HG03159 (cell line): ENCODE results near the gene SERPIND1.

Experiments used
- ATAC-seq: cut with Tn5 transposase; IDR thresholded peaks from one replicate; pipeline ENCODE4 v1.9.1; 2021; ENCODE audit warnings: mild to moderate bottlenecking, moderate library complexity; ENCODE audit not compliant: unreplicated experiment

SERPIND1 gene

DNA sequence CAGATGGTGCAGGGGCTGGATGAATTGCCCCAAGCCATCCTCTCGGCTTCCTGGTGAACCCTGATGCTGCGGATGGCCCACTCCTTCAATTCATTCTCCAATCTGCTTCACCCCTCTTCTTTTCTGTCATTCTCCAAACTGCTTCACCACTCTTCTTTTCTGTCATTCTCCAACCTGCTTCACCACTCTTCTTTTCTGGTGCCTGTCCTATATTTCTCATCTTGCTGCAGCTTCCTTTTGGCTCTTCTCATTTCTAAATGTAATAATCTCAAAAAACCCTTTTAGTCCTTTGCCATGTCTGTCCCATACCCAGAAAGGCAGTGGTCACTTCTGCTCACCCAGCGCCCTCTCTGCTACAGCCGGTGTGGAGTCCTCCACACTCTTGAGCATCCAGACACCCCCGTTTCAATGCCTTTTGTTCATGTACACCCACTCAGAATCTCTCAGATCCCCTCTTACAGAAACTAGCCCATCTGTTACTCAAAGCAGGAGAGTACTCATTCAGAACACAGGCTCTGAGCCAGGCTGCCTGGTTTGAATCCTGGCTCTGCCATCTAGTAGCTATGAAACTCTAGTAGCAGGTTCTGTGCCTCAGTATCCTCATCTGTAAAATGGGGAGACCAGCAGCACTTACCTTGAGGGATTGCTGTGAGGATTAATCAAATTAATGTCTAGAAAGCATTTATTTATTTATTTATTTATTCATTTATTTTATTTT lies 14.9 kb downstream of the SERPIND1 start:
- no peak for ATAC-seq

- no peak for ATAC-seq
These were observed 18.5 kb downstream of the SERPIND1 start for GRCh38 chr22:20792221-20792965.

- no peak for ATAC-seq
These were observed 19.2 kb downstream of the SERPIND1 start for GRCh38 chr22:20792966-20793728.

GRCh38 chr22:20793748-20794649 lies 20.1 kb downstream of the SERPIND1 start:
- no peak for ATAC-seq

GRCh38 chr22:20794650-20795413 lies 20.9 kb downstream of the SERPIND1 start:
- no peak for ATAC-seq

GRCh38 chr22:20796731-20797130 lies 22.8 kb downstream of the SERPIND1 start:
- no peak for ATAC-seq

GRCh38 chr22:20798218-20798617 lies 24.3 kb downstream of the SERPIND1 start:
- no peak for ATAC-seq

DNA sequence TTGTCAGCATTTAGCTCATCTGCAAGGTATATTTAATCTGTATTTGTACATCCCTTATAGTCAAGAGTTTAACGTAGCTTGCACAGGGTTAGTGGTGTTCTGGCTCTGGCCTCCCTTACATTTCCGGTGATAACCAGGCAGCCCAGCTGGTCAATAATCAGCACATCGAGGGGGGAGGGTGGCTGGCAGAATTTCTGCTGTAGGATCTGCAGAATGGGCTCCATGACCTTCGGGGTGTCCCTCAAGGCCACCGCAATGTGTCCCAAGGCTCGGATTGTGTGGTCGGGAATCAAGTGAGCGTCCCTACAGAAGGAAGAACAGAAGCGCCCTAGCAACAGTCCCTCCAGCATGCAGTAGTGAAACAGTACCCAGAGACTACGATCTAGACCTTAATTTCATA lies 25.1 kb downstream of the SERPIND1 start:
- ATAC-seq, result no peak

DNA sequence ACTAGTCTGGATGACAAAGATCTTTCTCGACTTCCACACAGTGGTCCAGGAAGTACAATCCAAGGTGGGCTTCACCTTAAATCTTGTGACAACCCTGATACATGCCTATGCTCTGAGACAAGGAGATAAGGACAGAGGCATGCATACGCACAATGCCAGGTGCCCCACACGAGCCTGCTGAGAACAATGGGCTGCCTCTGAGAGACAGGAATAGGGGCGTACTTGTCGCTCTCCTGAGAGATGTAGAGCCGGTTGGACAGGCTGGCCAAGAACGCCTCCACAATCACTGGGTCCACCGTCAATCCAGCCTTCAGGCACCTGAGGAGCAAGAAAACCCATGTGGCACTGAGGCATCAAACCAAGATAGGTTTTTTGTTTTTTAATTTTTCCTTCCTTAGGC lies 25.5 kb downstream of the SERPIND1 start:
- ATAC-seq, result no peak

- ATAC-seq, result no peak
These were observed 28.5 kb downstream of the SERPIND1 start for GRCh38 chr22:20802452-20802851.

DNA sequence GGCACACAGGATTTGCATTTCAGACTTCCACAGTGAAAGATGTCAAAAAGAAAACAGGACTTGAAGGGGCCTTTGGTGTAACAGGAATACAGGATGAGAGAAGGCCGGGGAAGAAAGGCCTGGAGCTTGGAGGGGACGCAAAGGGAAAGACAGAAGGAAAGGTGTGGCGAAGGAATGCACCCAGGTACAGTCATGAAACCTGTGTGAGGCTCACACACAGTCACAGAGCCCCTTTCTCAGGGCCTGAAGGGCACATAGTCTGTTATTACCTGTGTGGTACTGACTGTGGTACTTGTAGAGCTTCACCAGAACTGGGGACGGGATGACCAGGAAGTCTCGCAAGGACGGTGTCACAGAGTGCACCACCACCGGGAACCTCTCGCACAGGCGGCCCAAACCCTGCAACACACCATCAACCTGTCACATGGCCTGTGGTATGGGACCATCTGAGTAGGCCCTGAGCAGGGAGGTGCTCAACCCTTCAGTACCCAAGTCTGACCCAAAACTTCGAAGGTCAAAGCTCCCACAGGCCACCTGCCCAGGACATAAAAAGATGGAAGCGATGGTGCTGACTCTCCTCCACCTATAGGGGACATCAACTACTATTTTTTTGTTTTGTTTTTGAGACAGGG lies 29.1 kb downstream of the SERPIND1 start:
- ATAC-seq, result no peak

DNA sequence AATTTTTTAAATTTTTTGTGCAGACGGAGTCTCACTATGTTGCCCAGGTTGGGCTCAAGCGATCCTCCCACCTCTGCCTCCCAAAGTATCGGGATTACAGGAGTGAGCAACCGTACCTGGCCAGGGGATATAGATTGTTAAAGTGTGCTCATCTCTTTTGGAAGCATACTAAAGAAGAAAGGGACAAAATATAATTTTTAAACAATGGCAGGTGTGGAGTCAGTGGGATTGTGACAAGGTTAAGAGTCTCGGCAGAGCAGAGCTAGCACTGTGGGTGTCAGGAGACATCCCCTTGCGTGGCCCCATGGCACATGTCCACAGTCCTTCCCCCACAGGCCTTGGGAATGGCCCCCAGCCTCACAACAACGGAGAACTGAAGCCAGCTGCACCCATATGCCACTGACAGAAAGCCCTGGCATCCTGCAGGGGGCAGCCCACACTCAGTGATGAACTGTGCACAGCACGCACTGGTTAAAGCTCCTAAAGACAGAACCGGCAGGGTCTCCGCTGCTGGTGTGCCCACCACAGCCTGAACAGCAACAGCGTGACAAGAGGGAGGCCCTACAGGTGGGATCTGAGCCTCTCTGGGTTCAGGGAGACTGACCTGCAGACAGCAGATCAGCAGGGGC lies 29.9 kb downstream of the SERPIND1 start:
- no peak for ATAC-seq

GRCh38 chr22:20804650-20805049 lies 30.7 kb downstream of the SERPIND1 start:
- ATAC-seq, result no peak

DNA sequence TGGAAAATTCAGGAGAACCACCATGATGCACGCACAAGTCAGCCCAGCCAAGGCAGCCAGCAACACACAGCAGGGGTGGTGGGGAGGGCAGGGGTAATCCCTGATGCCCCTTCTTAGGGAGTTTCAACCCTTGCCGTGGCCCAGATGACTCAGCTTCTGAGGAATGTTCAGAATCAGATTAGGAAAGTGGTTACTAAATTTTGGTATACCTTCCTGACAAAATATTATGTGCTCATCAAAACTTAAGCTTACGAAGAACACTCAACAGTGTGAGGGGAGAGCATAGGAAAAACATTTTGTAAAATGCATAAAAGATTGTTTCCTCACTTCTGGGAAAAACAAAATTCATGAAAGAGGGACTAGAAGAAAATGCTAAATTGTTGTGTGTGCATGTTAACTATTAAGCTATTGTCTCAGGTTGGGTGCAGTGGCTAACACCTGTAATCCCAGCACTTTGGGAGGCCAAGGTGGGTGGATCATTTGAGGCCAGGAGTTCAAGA lies 32.1 kb downstream of the SERPIND1 start:
- ATAC-seq, result no peak

DNA sequence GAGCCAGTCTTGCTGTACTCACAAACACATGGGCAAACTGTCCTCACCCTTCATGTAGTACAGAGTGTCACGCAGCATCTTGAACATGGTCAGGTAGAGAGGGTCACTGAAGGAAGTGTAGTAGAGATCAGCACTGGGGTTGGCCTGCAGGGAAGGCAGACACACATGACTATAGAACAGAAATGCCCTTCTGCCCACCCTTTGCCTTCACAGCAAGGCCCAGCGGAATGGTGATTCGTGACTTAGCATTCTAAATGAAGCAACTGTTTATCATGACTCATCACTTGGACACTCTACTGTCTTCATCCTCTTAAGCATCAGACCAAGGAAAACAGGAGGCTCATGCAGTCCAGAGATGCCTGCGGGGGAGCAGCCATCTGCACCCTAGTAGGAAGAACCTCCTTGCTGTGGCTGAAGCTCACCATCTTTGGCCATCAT lies 33.4 kb downstream of the SERPIND1 start:
- no peak for ATAC-seq

DNA sequence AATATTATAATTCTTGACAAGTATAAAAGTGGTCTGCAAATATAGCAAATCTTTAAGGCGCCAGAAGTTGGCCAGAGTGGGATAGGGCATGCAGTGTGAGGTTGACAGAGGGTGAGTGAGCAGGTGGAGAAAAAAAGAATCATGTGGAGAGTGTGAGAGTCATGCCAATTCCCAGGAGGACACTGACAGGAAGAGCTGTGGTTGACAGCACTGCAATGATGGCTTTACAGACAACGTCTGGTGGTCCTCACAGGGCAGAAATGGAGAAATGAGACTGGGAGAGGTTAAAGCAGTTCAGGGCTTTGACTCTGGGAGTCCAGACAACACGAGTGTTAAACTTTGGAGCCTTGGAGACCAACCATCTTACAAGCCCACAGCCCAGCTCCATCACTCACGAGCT lies 34.9 kb downstream of the SERPIND1 start:
- ATAC-seq, result no peak

GRCh38 chr22:20809538-20810185 lies 35.7 kb downstream of the SERPIND1 start:
- ATAC-seq, result no peak

- no peak for ATAC-seq
These were observed 36.7 kb downstream of the SERPIND1 start for GRCh38 chr22:20810645-20811044.
